Measurements from ENCODE around the gene PIGS.

PIGS gene

GRCh38 chr17:28550858-28551257, 20.5 kb downstream of the PIGS start:
- DNase-seq (ENCODE audit: low spot score) = no peak

- DNase-seq (ENCODE audit: low spot score) = no peak
These were observed 21.8 kb downstream of the PIGS start for GRCh38 chr17:28549236-28550132.

GRCh38 chr17:28548417-28549130, 22.8 kb downstream of the PIGS start:
- DNase-seq (ENCODE audit: low spot score) = no peak

- DNase-seq (ENCODE audit: low spot score) = peak; percentile 88
These were observed 23.5 kb downstream of the PIGS start for GRCh38 chr17:28547623-28548416.

- DNase-seq (ENCODE audit: low spot score) = no peak
These were observed 24.2 kb downstream of the PIGS start for GRCh38 chr17:28547096-28547622.

- DNase-seq (ENCODE audit: low spot score) = no peak
These were observed 25.4 kb downstream of the PIGS start for GRCh38 chr17:28545787-28546415.

- DNase-seq (ENCODE audit: low spot score) = no peak
These were observed 26.2 kb downstream of the PIGS start for GRCh38 chr17:28545141-28545503.

GRCh38 chr17:28544402-28545140, 26.8 kb downstream of the PIGS start:
- DNase-seq (ENCODE audit: low spot score) = no peak

- no peak for DNase-seq (ENCODE audit: low spot score)
These were observed 29.9 kb downstream of the PIGS start for GRCh38 chr17:28541439-28541838.

- DNase-seq (ENCODE audit: low spot score) = no peak
These were observed 31.1 kb downstream of the PIGS start for GRCh38 chr17:28540231-28540630.

- no peak for DNase-seq (ENCODE audit: low spot score)
These were observed 32.9 kb downstream of the PIGS start for GRCh38 chr17:28538296-28538895.

- DNase-seq (ENCODE audit: low spot score) = no peak
These were observed 34.1 kb downstream of the PIGS start for GRCh38 chr17:28537219-28537610.

- no peak for DNase-seq (ENCODE audit: low spot score)
These were observed 34.6 kb downstream of the PIGS start for GRCh38 chr17:28536532-28537218.

GRCh38 chr17:28534740-28535375, 36.5 kb downstream of the PIGS start:
- DNase-seq (ENCODE audit: low spot score) = no peak

GRCh38 chr17:28533091-28533807, 38.1 kb downstream of the PIGS start:
- no peak for DNase-seq (ENCODE audit: low spot score)

- no peak for DNase-seq (ENCODE audit: low spot score)
These were observed 39.0 kb downstream of the PIGS start for GRCh38 chr17:28532050-28532960.

- DNase-seq (ENCODE audit: low spot score) = no peak
These were observed 40.4 kb downstream of the PIGS start for GRCh38 chr17:28530926-28531325.

- no peak for DNase-seq (ENCODE audit: low spot score)
These were observed 41.1 kb downstream of the PIGS start for GRCh38 chr17:28530250-28530649.
